ENCODE data around the gene HEXIM1.

Gene HEXIM1

GRCh38 chr17:45175759-45176115 is 27.5 kb downstream of the HEXIM1 start:
- DNase-seq, result no peak

- DNase-seq, result no peak
Observed at GRCh38 chr17:45177563-45177962, 29.3 kb downstream of the HEXIM1 start.

GRCh38 chr17:45184144-45184543 is 35.9 kb downstream of the HEXIM1 start:
- no peak for DNase-seq

- DNase-seq, result no peak
Observed at GRCh38 chr17:45186801-45187354, 38.6 kb downstream of the HEXIM1 start.

- no peak for DNase-seq
Observed at GRCh38 chr17:45189009-45189408, 40.7 kb downstream of the HEXIM1 start.

GRCh38 chr17:45190503-45191255 is 42.4 kb downstream of the HEXIM1 start:
- peak; percentile 76 for DNase-seq

GRCh38 chr17:45195424-45195823 is 47.1 kb downstream of the HEXIM1 start:
- no peak for DNase-seq

- no peak for DNase-seq
Observed at GRCh38 chr17:45197108-45197507, 48.8 kb downstream of the HEXIM1 start.

- DNase-seq, result peak; percentile 69
Observed at GRCh38 chr17:45197555-45198334, 49.5 kb downstream of the HEXIM1 start.

GRCh38 chr17:45200701-45201100 is 52.4 kb downstream of the HEXIM1 start:
- no peak for DNase-seq

- no peak for DNase-seq
Observed at GRCh38 chr17:45201457-45201856, 53.2 kb downstream of the HEXIM1 start.

Measured in NCI-H2171 treated with DMSO at 0.1 percent for 48 hours (cell line).